VCaP (cell line): Measurements from ENCODE around the gene RALGPS2.
"Not testable (repeated sequence)": the region's sequence is repeated elsewhere in the genome, so short reads cannot be mapped to it uniquely, and the experiment has no call there.

Experiments
- H3K27ac ChIP-seq: fragments of 450-650 bp; 2 replicates; pipeline ENCODE4 v1.5.1; 2017
- TF ChIP-seq, protein P1 (sequence below): fragments of 450-650 bp; conservative IDR thresholded peaks from 2 replicates; pipeline ENCODE4 v1.5.1; 2017; ENCODE audit warnings: mild to moderate bottlenecking, moderate library complexity

RALGPS2 gene

DNA sequence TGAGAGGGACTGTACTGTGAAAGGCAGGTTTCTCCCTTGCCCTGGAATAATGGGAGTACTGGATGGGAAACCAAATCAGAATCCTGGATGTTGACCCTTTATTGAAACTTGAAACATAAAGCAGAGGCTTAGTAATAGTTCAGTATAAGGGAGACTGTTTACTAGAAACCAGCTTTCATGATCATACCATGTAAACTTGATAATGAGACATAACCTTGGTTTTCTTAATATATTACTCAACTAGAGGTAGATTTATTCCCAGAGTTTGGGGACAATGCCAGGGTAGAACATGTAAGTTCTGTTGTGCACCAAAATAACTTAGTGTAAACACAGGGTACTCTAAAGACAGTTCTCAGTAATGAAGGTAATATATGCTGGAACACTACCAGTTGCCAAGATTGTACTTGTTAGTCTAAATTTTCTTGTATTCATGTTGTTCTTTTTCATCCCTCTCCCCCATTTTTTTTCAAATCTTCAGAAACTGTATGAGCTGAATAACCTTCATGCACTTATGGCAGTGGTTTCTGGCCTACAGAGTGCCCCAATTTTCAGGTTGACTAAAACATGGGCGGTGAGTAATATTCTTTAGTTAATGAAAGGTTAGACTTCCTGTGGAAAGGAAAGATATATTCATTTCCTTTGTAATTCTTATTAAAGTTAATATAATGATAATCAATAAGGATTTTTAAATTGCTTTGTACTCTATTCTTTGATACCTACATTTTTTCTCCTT lies 96.3 kb downstream of the RALGPS2 start:
- TF ChIP-seq, protein P1, sequence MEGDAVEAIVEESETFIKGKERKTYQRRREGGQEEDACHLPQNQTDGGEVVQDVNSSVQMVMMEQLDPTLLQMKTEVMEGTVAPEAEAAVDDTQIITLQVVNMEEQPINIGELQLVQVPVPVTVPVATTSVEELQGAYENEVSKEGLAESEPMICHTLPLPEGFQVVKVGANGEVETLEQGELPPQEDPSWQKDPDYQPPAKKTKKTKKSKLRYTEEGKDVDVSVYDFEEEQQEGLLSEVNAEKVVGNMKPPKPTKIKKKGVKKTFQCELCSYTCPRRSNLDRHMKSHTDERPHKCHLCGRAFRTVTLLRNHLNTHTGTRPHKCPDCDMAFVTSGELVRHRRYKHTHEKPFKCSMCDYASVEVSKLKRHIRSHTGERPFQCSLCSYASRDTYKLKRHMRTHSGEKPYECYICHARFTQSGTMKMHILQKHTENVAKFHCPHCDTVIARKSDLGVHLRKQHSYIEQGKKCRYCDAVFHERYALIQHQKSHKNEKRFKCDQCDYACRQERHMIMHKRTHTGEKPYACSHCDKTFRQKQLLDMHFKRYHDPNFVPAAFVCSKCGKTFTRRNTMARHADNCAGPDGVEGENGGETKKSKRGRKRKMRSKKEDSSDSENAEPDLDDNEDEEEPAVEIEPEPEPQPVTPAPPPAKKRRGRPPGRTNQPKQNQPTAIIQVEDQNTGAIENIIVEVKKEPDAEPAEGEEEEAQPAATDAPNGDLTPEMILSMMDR = no peak
- no peak overlapping the region for H3K27ac ChIP-seq

DNA sequence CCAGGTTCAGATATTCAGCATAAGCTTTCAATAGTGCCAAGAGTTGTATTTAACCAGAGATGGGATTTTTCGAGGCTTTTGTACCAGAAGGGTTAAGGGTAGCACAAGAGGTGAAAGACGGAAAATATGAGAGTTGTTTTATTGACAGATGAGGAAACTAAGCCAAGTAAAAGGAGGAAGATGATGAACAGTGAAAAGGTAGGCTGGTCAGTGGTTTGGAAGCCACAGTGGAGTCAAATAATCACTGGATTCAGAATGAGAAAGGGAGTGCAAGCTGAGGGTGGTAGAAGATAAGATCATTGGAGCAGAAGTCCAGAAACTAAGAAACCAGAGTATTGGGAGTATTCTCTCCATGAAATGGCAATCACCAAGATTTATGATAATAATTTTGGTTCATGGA lies 100.1 kb downstream of the RALGPS2 start:
- TF ChIP-seq, protein P1 = no peak
- H3K27ac ChIP-seq = no peak overlapping the region

DNA sequence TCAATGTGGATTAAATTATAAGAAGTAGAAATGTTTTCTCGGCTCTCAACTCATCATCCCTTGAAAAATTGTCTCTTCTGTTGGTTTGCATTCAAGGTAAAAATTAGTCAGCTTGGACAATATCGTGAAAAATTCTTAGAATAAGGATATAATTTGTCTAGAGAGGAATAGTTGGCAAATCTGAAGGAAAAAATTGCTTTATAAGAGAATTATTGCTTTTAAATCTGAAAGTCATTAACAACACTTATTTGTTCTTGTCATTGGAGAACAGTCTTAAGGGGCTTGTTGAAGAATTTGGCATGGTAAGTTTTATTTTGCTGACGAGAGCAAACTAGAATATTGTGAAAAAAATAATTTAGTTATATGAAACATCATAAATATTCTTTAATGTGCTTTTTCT lies 119.4 kb downstream of the RALGPS2 start:
- H3K27ac ChIP-seq = no peak overlapping the region
- TF ChIP-seq, protein P1 = no peak

DNA sequence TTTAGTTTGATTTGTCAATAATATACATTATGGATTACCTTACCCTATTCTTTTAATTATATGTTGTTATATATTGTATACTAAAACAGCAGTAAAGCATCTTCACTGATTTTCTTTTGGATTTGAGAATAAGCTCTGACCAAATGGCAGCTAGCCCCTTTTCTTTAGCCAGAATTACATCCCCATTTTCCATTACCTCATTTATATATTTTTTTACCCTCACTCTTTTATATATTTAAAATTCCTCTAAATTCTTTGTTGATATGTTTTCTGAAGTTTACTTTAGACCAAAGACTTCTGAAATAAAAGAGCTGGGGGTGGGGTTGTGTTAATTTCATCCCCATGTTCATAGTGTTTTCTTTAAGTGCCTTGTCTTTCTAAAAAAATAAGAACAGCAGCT lies 121.3 kb downstream of the RALGPS2 start:
- no peak overlapping the region for H3K27ac ChIP-seq
- TF ChIP-seq, protein P1 = no peak

DNA sequence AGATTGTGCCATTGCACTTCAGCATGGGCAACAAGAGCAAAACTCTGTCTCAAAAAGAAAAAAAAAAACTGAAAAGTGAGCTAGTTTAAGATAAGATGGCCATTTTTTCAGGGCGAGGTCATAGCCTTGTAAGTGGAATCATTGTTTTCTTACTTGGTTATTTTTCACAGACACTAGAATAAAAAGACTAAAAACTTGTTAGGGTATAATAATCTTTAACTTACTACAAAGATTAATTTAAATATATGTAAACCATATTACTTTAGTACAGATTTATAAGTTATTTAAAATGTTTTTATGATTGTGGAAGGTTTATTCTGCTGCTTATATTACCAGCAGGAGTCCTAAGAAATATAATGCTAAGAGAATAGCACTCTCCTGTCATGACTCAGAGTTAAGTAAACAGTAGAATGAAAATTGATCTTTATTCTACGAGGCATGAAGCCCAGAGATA lies 122.4 kb downstream of the RALGPS2 start:
- TF ChIP-seq, protein P1 = no peak
- no peak overlapping the region for H3K27ac ChIP-seq

DNA sequence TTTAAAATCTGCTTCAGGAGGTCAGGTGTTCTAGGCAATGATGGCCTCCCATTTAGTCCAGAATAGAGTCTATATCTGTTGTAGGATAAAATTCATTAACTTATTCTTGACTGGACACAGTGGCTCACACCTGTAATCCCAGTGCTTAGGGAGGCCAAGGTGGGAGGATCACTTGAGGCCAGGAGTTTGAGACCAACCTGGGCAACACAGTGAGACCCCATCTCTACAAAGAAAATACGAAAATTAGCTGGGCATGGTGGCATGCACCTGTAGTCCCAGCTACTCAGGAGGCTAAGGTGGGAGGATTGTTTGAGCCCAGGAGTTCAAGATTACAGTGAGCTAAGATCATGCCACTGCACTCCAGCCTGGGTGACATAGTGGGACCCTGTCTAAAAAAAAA lies 122.9 kb downstream of the RALGPS2 start:
- H3K27ac ChIP-seq = not testable (repeated sequence)

DNA sequence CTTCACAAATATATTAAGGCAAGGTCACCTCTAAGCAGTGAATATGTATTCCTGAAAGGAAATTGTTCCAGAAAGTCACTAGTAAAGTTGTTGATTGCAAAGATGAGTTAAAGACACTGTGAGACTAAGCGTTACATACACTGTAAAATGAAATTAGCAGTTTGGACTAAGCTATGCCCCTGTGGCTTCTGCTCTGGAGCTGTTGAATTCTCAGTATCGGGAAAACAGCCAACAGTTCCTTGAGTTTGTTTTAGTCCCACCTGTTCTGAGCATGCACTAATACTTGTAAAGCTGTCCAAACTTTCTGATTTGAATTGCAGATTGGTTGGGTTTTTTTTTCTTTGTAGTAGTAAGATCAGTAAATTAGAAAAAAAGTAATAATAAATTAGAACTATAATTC lies 124.9 kb downstream of the RALGPS2 start:
- TF ChIP-seq, protein P1 = no peak
- no peak overlapping the region for H3K27ac ChIP-seq

DNA sequence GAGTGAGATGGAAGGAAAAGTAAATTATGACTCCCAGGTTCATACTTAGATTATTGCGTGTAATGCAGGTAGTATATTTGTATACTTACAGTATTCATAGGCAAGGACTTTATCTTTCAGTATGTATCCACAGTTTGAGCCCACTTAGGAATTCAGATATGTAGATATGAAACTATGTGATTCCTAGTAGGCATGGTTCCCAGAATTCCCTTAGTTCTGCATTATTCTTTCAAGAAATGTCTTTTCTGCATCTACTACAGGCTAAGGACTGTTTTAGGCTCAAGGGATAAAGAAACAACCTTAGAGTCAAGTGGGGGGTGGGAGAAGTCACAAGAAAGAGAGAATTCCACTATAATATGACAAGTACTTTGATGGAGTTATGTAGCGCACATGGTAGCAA lies 132.1 kb downstream of the RALGPS2 start:
- H3K27ac ChIP-seq = no peak overlapping the region
- TF ChIP-seq, protein P1 = no peak
